Mesenchymal stem cell (in vitro differentiated cells and primary cell): ENCODE measurements around the gene ATP9A.

Experiments used
- DNase-seq: peaks from one replicate; pipeline ENCODE4 v3.0.0-alpha.2; 2013
- H2AFZ ChIP-seq: one replicate; pipeline ENCODE4 v1.6.1; 2013; ENCODE audit warnings: low read depth, mild to moderate bottlenecking, control low read depth, inconsistent platforms, low read length, moderate library complexity
- H2AK5ac ChIP-seq: 2 replicates; pipeline ENCODE4 v1.6.1; 2013; ENCODE audit warnings: low read length, moderate library complexity, mild to moderate bottlenecking, inconsistent platforms; ENCODE audit not compliant: severe bottlenecking
- H2BK120ac ChIP-seq: one replicate; pipeline ENCODE4 v1.6.1; 2013; ENCODE audit warnings: low read depth, mild to moderate bottlenecking, inconsistent platforms, low read length, moderate library complexity
- H2BK12ac ChIP-seq, 2 experiments: one replicate each; pipeline ENCODE4 v1.6.1; 2013; ENCODE audit warnings: inconsistent platforms in 2 of 2, low read length in 2 of 2, mild to moderate bottlenecking in 2 of 2, moderate library complexity in 2 of 2, control low read depth in 1 of 2
- H2BK15ac ChIP-seq: one replicate; pipeline ENCODE4 v1.6.1; 2013; ENCODE audit warnings: mild to moderate bottlenecking, low read depth, inconsistent platforms; ENCODE audit not compliant: poor library complexity, severe bottlenecking
- H2BK5ac ChIP-seq: 2 replicates; pipeline ENCODE4 v1.6.1; 2013; ENCODE audit warnings: low read depth, mild to moderate bottlenecking, low read length, control low read depth, inconsistent platforms; ENCODE audit not compliant: poor library complexity, severe bottlenecking
- H3K14ac ChIP-seq, 2 experiments: one replicate each; pipeline ENCODE4 v1.6.1; 2013; ENCODE audit warnings: inconsistent platforms in 2 of 2, low read length in 2 of 2, control low read depth in 1 of 2, mild to moderate bottlenecking in 1 of 2, moderate library complexity in 1 of 2
- H3K18ac ChIP-seq, 2 experiments: one replicate each; pipeline ENCODE4 v1.6.1; 2013; ENCODE audit warnings: inconsistent platforms in 2 of 2, low read length in 2 of 2, control low read depth in 1 of 2, low read depth in 1 of 2, mild to moderate bottlenecking in 1 of 2
- H3K23ac ChIP-seq, 2 experiments: one replicate each; pipeline ENCODE4 v1.6.1; 2013; ENCODE audit warnings: inconsistent platforms in 2 of 2, low read length in 2 of 2, mild to moderate bottlenecking in 2 of 2, moderate library complexity in 2 of 2, control low read depth in 1 of 2
- H3K27ac ChIP-seq: 2 replicates; pipeline ENCODE4 v1.5.1; 2013; ENCODE audit warnings: mild to moderate bottlenecking, moderate library complexity, low read length, control low read depth, inconsistent platforms; ENCODE audit not compliant: poor library complexity, severe bottlenecking
- H3K27me3 ChIP-seq, 2 experiments: 2 replicates each; pipeline versions ENCODE4 v1.6.1 to v1.7.0; 2013; ENCODE audit warnings: low read length in 2 of 2, mild to moderate bottlenecking in 2 of 2, moderate library complexity in 2 of 2, control low read depth in 1 of 2, inconsistent platforms in 1 of 2; ENCODE audit not compliant: control insufficient read depth in 1 of 2, insufficient read depth in 1 of 2
- H3K36me3 ChIP-seq, 2 experiments: 2 replicates each; pipeline versions ENCODE4 v1.6.1 to v1.7.0; 2013; ENCODE audit warnings: low read length in 2 of 2, control low read depth in 1 of 2, inconsistent platforms in 1 of 2, low read depth in 1 of 2, mild to moderate bottlenecking in 1 of 2; ENCODE audit not compliant: insufficient read depth in 2 of 2, control insufficient read depth in 1 of 2
- H3K4ac ChIP-seq, 2 experiments: one replicate each; pipeline ENCODE4 v1.6.1; 2013; ENCODE audit warnings: inconsistent platforms in 2 of 2, low read length in 2 of 2, mild to moderate bottlenecking in 2 of 2, moderate library complexity in 2 of 2, control low read depth in 1 of 2, low read depth in 1 of 2
- H3K4me1 ChIP-seq: 2 replicates; pipeline ENCODE4 v1.6.1; 2013; ENCODE audit warnings: low read depth, low read length, control low read depth; ENCODE audit not compliant: control insufficient read depth, insufficient read depth
- H3K4me2 ChIP-seq: 2 replicates; pipeline ENCODE4 v1.6.1; 2013; ENCODE audit warnings: low read length, mild to moderate bottlenecking, inconsistent platforms; ENCODE audit not compliant: poor library complexity, severe bottlenecking
- H3K4me3 ChIP-seq, 2 experiments: 2 replicates each; pipeline versions ENCODE4 v1.5.1 to v1.7.0; 2013; ENCODE audit warnings: low read length in 2 of 2, mild to moderate bottlenecking in 2 of 2, control low read depth in 1 of 2, low read depth in 1 of 2; ENCODE audit not compliant: insufficient read depth in 1 of 2
- H3K79me1 ChIP-seq: replicated peaks from 2 replicates; pipeline ENCODE4 v1.6.1; 2013; ENCODE audit warnings: mild to moderate bottlenecking, control low read depth, low read length, inconsistent platforms; ENCODE audit not compliant: poor library complexity, severe bottlenecking
- H3K9ac ChIP-seq: 2 replicates; pipeline ENCODE4 v1.7.0; 2013; ENCODE audit warnings: mild to moderate bottlenecking, low read length, moderate library complexity
- H3K9me3 ChIP-seq: 2 replicates; pipeline ENCODE4 v1.7.0; 2013; ENCODE audit warnings: mild to moderate bottlenecking, low read length; ENCODE audit not compliant: control insufficient read depth
- H4K8ac ChIP-seq: one replicate; pipeline ENCODE4 v1.6.1; 2013; ENCODE audit warnings: inconsistent platforms, mild to moderate bottlenecking, low read length, moderate library complexity
- H4K91ac ChIP-seq: one replicate; pipeline ENCODE4 v1.6.1; 2013; ENCODE audit warnings: mild to moderate bottlenecking, low read length, inconsistent platforms
- WGBS: methylation state at CpG from one replicate; pipeline ENCODE4 v1.1.7; 2013; ENCODE audit warnings: mixed read lengths; 5-methylcytosine and 5-hydroxymethylcytosine counted together

ATP9A gene

GRCh38 chr20:51729771-51730170 lies 38.4 kb downstream of the ATP9A start:
- H3K27me3 ChIP-seq = no peaks in the 10 kb centered on the region

GRCh38 chr20:51728737-51729136 lies 39.5 kb downstream of the ATP9A start:
- Histone ChIP-seq H2BK12ac (no peak overlapping the region), H3K79me1 (peaks cover 10% of the 10 kb centered on the region), H3K18ac (no peak overlapping the region), H3K4me3 (no peak overlapping the region), H3K4me1 (peaks cover 10% of the 10 kb centered on the region), H2AK5ac (no peak overlapping the region), H3K14ac (no peak overlapping the region), H3K27me3 (no peaks in the 10 kb centered on the region), H3K9me3 (no peaks in the 10 kb centered on the region), H2BK15ac (no peak overlapping the region), H2BK120ac (no peak overlapping the region), H3K9ac (no peak overlapping the region), H3K4ac (no peak overlapping the region), H2BK5ac (no peak overlapping the region), H3K36me3 (peaks cover 2 to 36% of the 10 kb centered on the region in 2 experiments), H3K27ac (no peak overlapping the region), H3K23ac (no peak overlapping the region), H4K91ac (no peak overlapping the region), H4K8ac (no peak overlapping the region), H3K4me2 (no peak overlapping the region), H2AFZ (no peak overlapping the region)
- DNase-seq = no peak
- WGBS = no CpG with 5 or more reads among the region's 1 CpG

More at GRCh38 chr20:51729771-51730170, 38.4 kb downstream of the ATP9A start:
- no peak overlapping the region for H2BK5ac ChIP-seq
- H2AK5ac ChIP-seq = no peak overlapping the region
- no peak overlapping the region for H2AFZ ChIP-seq
- no peak for DNase-seq
- no peak overlapping the region for H2BK120ac ChIP-seq
- no peak overlapping the region for H2BK12ac ChIP-seq
- H3K4me1 ChIP-seq = peaks cover 10% of the 10 kb centered on the region
- peaks cover 2 to 28% of the 10 kb centered on the region in 2 experiments for H3K36me3 ChIP-seq
- no peak overlapping the region for H3K4me2 ChIP-seq
- no peak overlapping the region for H3K9ac ChIP-seq
- no peak overlapping the region for H3K27ac ChIP-seq
- H4K8ac ChIP-seq = no peak overlapping the region
- no peaks in the 10 kb centered on the region for H3K9me3 ChIP-seq
- no peak overlapping the region for H3K18ac ChIP-seq
- 90% methylated on average over 13 of the region's 13 CpGs for WGBS
- H3K23ac ChIP-seq = no peak overlapping the region
- H3K4me3 ChIP-seq = no peak overlapping the region
- H3K79me1 ChIP-seq = peaks cover 13% of the 10 kb centered on the region
- no peak overlapping the region for H3K14ac ChIP-seq
- no peak overlapping the region for H3K4ac ChIP-seq
- no peak overlapping the region for H2BK15ac ChIP-seq
- H4K91ac ChIP-seq = no peak overlapping the region

- WGBS = 98% methylated on average over 5 of the region's 5 CpGs
- Histone ChIP-seq H2AFZ (no peak overlapping the region), H3K14ac (no peak overlapping the region), H4K8ac (no peak overlapping the region), H2AK5ac (no peak overlapping the region), H2BK120ac (no peak overlapping the region), H3K4ac (no peak overlapping the region), H3K9me3 (no peaks in the 10 kb centered on the region), H3K23ac (no peak overlapping the region), H2BK12ac (no peak overlapping the region), H3K36me3 (peaks cover 2 to 36% of the 10 kb centered on the region in 2 experiments), H3K9ac (no peak overlapping the region), H3K27me3 (no peaks in the 10 kb centered on the region), H3K79me1 (peaks cover 8% of the 10 kb centered on the region), H3K4me1 (peaks cover 10% of the 10 kb centered on the region), H4K91ac (no peak overlapping the region), H2BK5ac (no peak overlapping the region), H3K4me3 (no peak overlapping the region), H2BK15ac (no peak overlapping the region), H3K4me2 (no peak overlapping the region), H3K27ac (no peak overlapping the region), H3K18ac (no peak overlapping the region)
- DNase-seq = no peak
Measured at GRCh38 chr20:51727872-51728271, 40.3 kb downstream of the ATP9A start.

- no peak overlapping the region for H2BK12ac ChIP-seq
Measured at GRCh38 chr20:51725584-51726176, 42.5 kb downstream of the ATP9A start.

More at GRCh38 chr20:51725584-51726176, 42.5 kb downstream of the ATP9A start:
- Histone ChIP-seq H3K14ac (no peak overlapping the region), H3K27me3 (no peaks in the 10 kb centered on the region), H3K9ac (no peak overlapping the region), H2BK5ac (no peak overlapping the region), H3K36me3 (peaks cover 2 to 36% of the 10 kb centered on the region in 2 experiments), H3K4me3 (no peak overlapping the region), H4K8ac (no peak overlapping the region), H3K4me2 (no peak overlapping the region), H3K23ac (no peak overlapping the region), H3K4ac (no peak overlapping the region), H3K4me1 (peaks cover 2% of the 10 kb centered on the region), H2BK15ac (no peak overlapping the region), H3K79me1 (peaks cover 5% of the 10 kb centered on the region), H2BK120ac (no peak overlapping the region), H2AK5ac (no peak overlapping the region), H2AFZ (no peak overlapping the region), H3K27ac (no peak overlapping the region), H3K18ac (no peak overlapping the region), H3K9me3 (no peaks in the 10 kb centered on the region), H4K91ac (no peak overlapping the region)
- WGBS = 89% methylated on average over 13 of the region's 13 CpGs
- no peak for DNase-seq
